Measurements from ENCODE around the gene PCNA.

DNA sequence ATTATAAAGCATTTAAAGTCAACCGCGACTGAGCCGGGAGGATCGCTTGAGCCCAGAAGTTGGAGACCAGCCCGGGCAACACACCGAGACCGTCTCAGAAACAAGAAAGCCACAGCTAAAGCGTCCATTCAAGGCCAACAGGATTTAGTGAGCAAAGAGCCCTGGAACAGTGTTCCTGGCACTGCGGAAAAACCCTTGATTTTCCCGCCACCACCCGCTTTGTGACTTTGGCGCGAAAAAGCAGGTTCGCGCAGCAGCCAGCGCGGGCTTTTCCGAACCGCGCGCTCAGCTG is 669 bp downstream of the PCNA start:
- TF ChIP-seq EP300 (IDR thresholded peaks at IDR 0.05; ENCODE audit: low read depth) (no peak), POLR2AphosphoS5 (IDR thresholded peaks at IDR 0.05) (no peak)

All from transverse colon (tissue), 3 donors.